NCI-H748 treated with DMSO at 0.1 percent for 48 hours (cell line): ENCODE results near the gene TENT4A.
A peak's percentile ranks its signal among the peaks of the same experiment; 100 is the strongest.

Source experiments
- DNase-seq: peaks from one replicate; lab custom pipeline; 2025; lab: John Stamatoyannopoulos, UW

The TENT4A gene

GRCh38 chr5:6700685-6701355, 12.4 kb upstream of the TENT4A start:
- no peak for DNase-seq

- DNase-seq, result no peak
Measured at GRCh38 chr5:6701491-6701890, 11.7 kb upstream of the TENT4A start.

GRCh38 chr5:6702633-6703032, 10.6 kb upstream of the TENT4A start:
- DNase-seq, result no peak

- no peak for DNase-seq
Measured at GRCh38 chr5:6703806-6704205, 9.4 kb upstream of the TENT4A start.

GRCh38 chr5:6704361-6704851, 8.8 kb upstream of the TENT4A start:
- DNase-seq, result no peak

GRCh38 chr5:6705088-6705487, 8.1 kb upstream of the TENT4A start:
- no peak for DNase-seq

- no peak for DNase-seq
Measured at GRCh38 chr5:6705959-6706358, 7.3 kb upstream of the TENT4A start.

GRCh38 chr5:6707852-6708251, 5.4 kb upstream of the TENT4A start:
- no peak for DNase-seq

GRCh38 chr5:6708814-6709213, 4.4 kb upstream of the TENT4A start:
- no peak for DNase-seq

GRCh38 chr5:6710070-6710469, 3.2 kb upstream of the TENT4A start:
- no peak for DNase-seq

GRCh38 chr5:6710551-6711318, 2.5 kb upstream of the TENT4A start:
- DNase-seq, result no peak

- DNase-seq, result no peak
Measured at GRCh38 chr5:6711409-6712141, 1.7 kb upstream of the TENT4A start.

- peak; percentile 72 for DNase-seq
Measured at GRCh38 chr5:6712142-6712576, 1.1 kb upstream of the TENT4A start.

GRCh38 chr5:6712577-6713273, 507 bp upstream of the TENT4A start:
- DNase-seq, result peak; percentile 100

- no peak for DNase-seq
Measured at GRCh38 chr5:6714226-6715041, 1.2 kb downstream of the TENT4A start.

GRCh38 chr5:6715271-6715670, 2.0 kb downstream of the TENT4A start:
- DNase-seq, result no peak

- no peak for DNase-seq
Measured at GRCh38 chr5:6715758-6716628, 2.8 kb downstream of the TENT4A start.

- DNase-seq, result no peak
Measured at GRCh38 chr5:6716629-6717149, 3.5 kb downstream of the TENT4A start.

- no peak for DNase-seq
Measured at GRCh38 chr5:6717247-6717646, 4.0 kb downstream of the TENT4A start.

GRCh38 chr5:6717687-6718086, 4.5 kb downstream of the TENT4A start:
- DNase-seq, result no peak
